IMR-90 (cell line): ENCODE results near the gene CLMP. TPM values are rescaled to one million over a fixed set of nuclear protein-coding genes. Genes with fewer than 3 reads are reported as not detected.
A peak's percentile ranks its signal among the peaks of the same experiment; 100 is the strongest.

Experiments used
- ATAC-seq: fragments of 200-7000 bp; cut with Tn5 transposase; 2 replicates; pipeline ENCODE4 v1.9.1; 2020; ENCODE audit warnings: low read depth, mild to moderate bottlenecking, moderate library complexity
- BruUV-seq: library from RNA; stranded (reverse); fragments of 400-500 nt; replicated peaks from 2 replicates; lab custom pipeline; 2021; lab: Mats Ljungman, UMichigan
- CTCF ChIA-PET: fragments of 300-600 bp; formaldehyde crosslinking; extraction: SDS; loops from one replicate; lab custom pipeline; 2021; ENCODE audit warnings: antibody characterized with exemption; lab: Yijun Ruan, JAX
- POLR2A ChIA-PET: fragments of 300-600 bp; sonication (Branson Sonifier 250); formaldehyde crosslinking; loops from one replicate; lab custom pipeline; 2022; ENCODE audit warnings: antibody characterized with exemption; ENCODE audit not compliant: unreplicated experiment; lab: Charles Lee
- DNase-seq: peaks from one replicate; pipeline ENCODE4 v3.0.0; 2013
- H2AFZ ChIP-seq: replicated peaks from 2 replicates; pipeline ENCODE3; 2013; ENCODE audit warnings: low read length, mild to moderate bottlenecking; ENCODE audit not compliant: poor library complexity
- H2AK5ac ChIP-seq: 2 replicates; pipeline ENCODE4 v1.6.1; 2013; ENCODE audit warnings: low read depth, low read length, inconsistent platforms
- H2AK9ac ChIP-seq: replicated peaks from 2 replicates; pipeline ENCODE3; 2013; ENCODE audit warnings: mild to moderate bottlenecking, low read depth, low read length, moderate library complexity; ENCODE audit not compliant: poor library complexity
- H2BK120ac ChIP-seq: 2 replicates; pipeline ENCODE4 v1.6.1; 2013; ENCODE audit warnings: low read depth, low read length, inconsistent platforms
- H2BK15ac ChIP-seq: 3 replicates; pipeline ENCODE4 v1.6.1; 2013; ENCODE audit warnings: low read depth, low read length, inconsistent platforms
- H2BK20ac ChIP-seq: 2 replicates; pipeline ENCODE4 v1.6.1; 2013; ENCODE audit warnings: low read depth, mild to moderate bottlenecking, inconsistent platforms, low read length, moderate library complexity
- H2BK5ac ChIP-seq: 2 replicates; pipeline ENCODE4 v1.6.1; 2013; ENCODE audit warnings: mild to moderate bottlenecking, low read depth, low read length, inconsistent platforms; ENCODE audit not compliant: poor library complexity, severe bottlenecking
- H3K14ac ChIP-seq: replicated peaks from 2 replicates; pipeline ENCODE4 v1.6.1; 2013; ENCODE audit warnings: low read depth, low read length, inconsistent platforms
- H3K18ac ChIP-seq: 2 replicates; pipeline ENCODE4 v1.6.1; 2013; ENCODE audit warnings: low read depth, low read length, control low read depth
- H3K23ac ChIP-seq: 2 replicates; pipeline ENCODE4 v1.6.1; 2013; ENCODE audit warnings: low read depth, low read length, inconsistent platforms
- H3K27ac ChIP-seq: 2 replicates; pipeline ENCODE4 v1.5.1; 2013; ENCODE audit warnings: mild to moderate bottlenecking, control low read depth, low read length; ENCODE audit not compliant: insufficient read depth
- H3K27me3 ChIP-seq: 2 replicates; pipeline ENCODE4 v1.6.1; 2013; ENCODE audit warnings: low read length; ENCODE audit not compliant: control insufficient read depth, insufficient read depth
- H3K36me3 ChIP-seq: 2 replicates; pipeline ENCODE4 v1.6.1; 2013; ENCODE audit warnings: low read length, mixed read lengths; ENCODE audit not compliant: control insufficient read depth, insufficient read depth
- H3K4ac ChIP-seq: 2 replicates; pipeline ENCODE4 v1.6.1; 2013; ENCODE audit warnings: low read depth, low read length, inconsistent platforms
- H3K4me1 ChIP-seq: 2 replicates; pipeline ENCODE4 v1.6.1; 2013; ENCODE audit warnings: low read length, mixed read lengths; ENCODE audit not compliant: control insufficient read depth, insufficient read depth
- H3K4me2 ChIP-seq: 2 replicates; pipeline ENCODE4 v1.6.1; 2013; ENCODE audit warnings: low read depth, mild to moderate bottlenecking, control low read depth, low read length, moderate library complexity
- H3K4me3 ChIP-seq: 2 replicates; pipeline ENCODE4 v1.5.1; 2013; ENCODE audit warnings: low read depth, mild to moderate bottlenecking, control low read depth, low read length, moderate library complexity; ENCODE audit not compliant: insufficient read depth
- H3K56ac ChIP-seq: 2 replicates; pipeline ENCODE4 v1.6.1; 2013; ENCODE audit warnings: low read length, inconsistent platforms; ENCODE audit not compliant: insufficient read depth; ENCODE audit errors: extremely low read depth
- H3K79me1 ChIP-seq, 2 experiments: 2 replicates each; pipeline ENCODE4 v1.6.1; 2013; ENCODE audit warnings: low read length in 2 of 2, inconsistent platforms in 1 of 2, low read depth in 1 of 2
- H3K9ac ChIP-seq: 2 replicates; pipeline ENCODE4 v1.6.1; 2013; ENCODE audit warnings: low read depth, low read length, control low read depth
- H3K9me1 ChIP-seq: 2 replicates; pipeline ENCODE4 v1.6.1; 2013; ENCODE audit warnings: low read length, inconsistent platforms; ENCODE audit not compliant: insufficient read depth
- H3K9me3 ChIP-seq: 2 replicates; pipeline ENCODE4 v1.6.1; 2013; ENCODE audit warnings: low read length; ENCODE audit not compliant: control insufficient read depth, insufficient read depth
- H4K20me1 ChIP-seq: 2 replicates; pipeline ENCODE4 v1.6.1; 2013; ENCODE audit warnings: low read length, inconsistent platforms; ENCODE audit not compliant: insufficient read depth
- H4K5ac ChIP-seq: 2 replicates; pipeline ENCODE4 v1.6.1; 2013; ENCODE audit warnings: mild to moderate bottlenecking, low read depth, low read length, control low read depth
- H4K8ac ChIP-seq, 2 experiments: 2 replicates each; pipeline ENCODE4 v1.6.1; 2013; ENCODE audit warnings: low read depth in 2 of 2, low read length in 2 of 2, control low read depth in 1 of 2, inconsistent platforms in 1 of 2
- H4K91ac ChIP-seq: 2 replicates; pipeline ENCODE4 v1.6.1; 2013; ENCODE audit warnings: low read depth, low read length, inconsistent platforms; ENCODE audit not compliant: insufficient read depth
- BHLHE40 ChIP-seq: fragments of 150-350 bp; IDR thresholded peaks from 2 replicates; pipeline ENCODE4 v1.6.1; 2016; ENCODE audit warnings: mild to moderate bottlenecking, low read depth, low read length
- CHD1 ChIP-seq: IDR thresholded peaks from 2 replicates; pipeline ENCODE4 v1.6.1; 2012; ENCODE audit warnings: low read depth, low read length, improper control_type of control experiment
- FOS ChIP-seq: fragments of 150-350 bp; IDR thresholded peaks from 2 replicates; pipeline ENCODE4 v1.6.1; 2016; ENCODE audit warnings: low read depth, low read length
- MAFK ChIP-seq: IDR thresholded peaks from 2 replicates; pipeline ENCODE4 v1.6.1; 2012; ENCODE audit warnings: low read depth, low read length, improper control_type of control experiment
- MAZ ChIP-seq: IDR thresholded peaks from 2 replicates; pipeline ENCODE4 v1.6.1; 2012; ENCODE audit warnings: low read depth, mild to moderate bottlenecking, low read length, improper control_type of control experiment, moderate library complexity, borderline replicate concordance
- MXI1 ChIP-seq: IDR thresholded peaks from 2 replicates; pipeline ENCODE4 v1.6.1; 2012; ENCODE audit warnings: low read depth, mild to moderate bottlenecking, low read length, moderate library complexity, borderline replicate concordance
- NFE2L2 ChIP-seq: fragments of 150-350 bp; IDR thresholded peaks from 2 replicates; pipeline ENCODE4 v1.6.1; 2016; ENCODE audit warnings: low read depth, mild to moderate bottlenecking, low read length
- POLR2A ChIP-seq: IDR thresholded peaks from 2 replicates; pipeline ENCODE4 v1.6.1; 2012; ENCODE audit warnings: mild to moderate bottlenecking, low read depth, low read length
- RAD21 ChIP-seq: IDR thresholded peaks from 2 replicates; pipeline ENCODE4 v1.6.1; 2012; ENCODE audit warnings: low read length, improper control_type of control experiment
- RFX5 ChIP-seq: IDR thresholded peaks from 2 replicates; pipeline ENCODE4 v1.8.0; 2012; ENCODE audit warnings: low read depth, mild to moderate bottlenecking, low read length, moderate library complexity
- SMC3 ChIP-seq: fragments of 150-350 bp; IDR thresholded peaks from 2 replicates; pipeline ENCODE4 v1.6.1; 2016; ENCODE audit warnings: low read depth, mild to moderate bottlenecking, antibody characterized with exemption, low read length, moderate library complexity
- WGBS, 2 experiments: methylation state at CpG; one replicate each; pipeline versions ENCODE4 v1.1.5 to v1.1.7; 2013; ENCODE audit warnings: missing lambda C conversion rate in 2 of 2; ENCODE audit not compliant: insufficient read length in 1 of 2; ENCODE audit errors: extremely low coverage in 2 of 2; 5-methylcytosine and 5-hydroxymethylcytosine counted together
- dilution Hi-C: fragments of 300-500 bp; cut with HindIII; formaldehyde crosslinking; loops from one replicate; pipeline ENCODE4 v1.14.3; 2018; ENCODE audit warnings: low sequenced_read_pairs; ENCODE audit not compliant: unreplicated experiment
- in situ Hi-C: fragments of 300-500 bp; cut with MboI; formaldehyde crosslinking; loops from 3 replicates; pipeline ENCODE4 v1.14.3; 2019; ENCODE audit warnings: low sequenced_read_pairs, inconsistent platforms, mixed read lengths
- intact Hi-C: fragments of 100-400 bp; cut with micrococcal nuclease; formaldehyde crosslinking; loops from 2 replicates; pipeline ENCODE4 v1.10.0; 2022
- polyA plus RNA-seq, 3 experiments: library from polyadenylated mRNA; depleted of rRNA; stranded (reverse); fragments of >200 nt; gene quantifications; 2 replicates each; pipeline ENCODE4 v1.2.3, GENCODE V29; 2012; ENCODE audit warnings: low replicate concordance in 1 of 3
- total RNA-seq: library from RNA; depleted of rRNA; stranded (reverse); fragments of >200 nt; gene quantifications from 2 replicates; pipeline ENCODE4 v1.2.3, GENCODE V29; 2012
- TF ChIP-seq, protein P1 (sequence below): fragments of 150-350 bp; IDR thresholded peaks from 2 replicates; pipeline ENCODE4 v1.6.1; 2017; ENCODE audit warnings: mild to moderate bottlenecking, antibody characterized with exemption, low read length, low read depth

Gene CLMP
- total and polyA plus RNA-seq, 2 of the 4 experiments (the other 2 are of a cell fraction), result 54.7 to 95.7 TPM

DNA sequence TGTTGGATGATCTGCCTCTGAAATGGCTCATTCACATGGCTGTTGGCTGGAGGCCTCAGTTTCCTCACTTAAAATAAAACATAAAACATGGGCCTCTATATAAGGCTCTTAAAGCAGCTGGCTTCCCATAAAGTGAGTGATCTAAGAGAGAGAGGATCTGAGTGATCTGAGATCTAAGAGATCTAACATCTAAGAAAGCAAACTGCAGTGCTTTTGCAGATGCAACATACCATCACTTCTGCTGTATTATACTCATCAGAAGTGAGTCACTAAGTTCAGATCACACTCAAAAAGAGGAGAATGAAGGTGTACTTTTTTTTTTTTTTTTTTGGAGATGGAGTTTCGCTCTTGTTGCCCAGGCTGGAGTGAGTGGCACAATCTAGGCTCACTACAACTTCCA lies 115.0 kb downstream of the CLMP start:
- peaks cover 6% of the 10 kb centered on the region for H3K9me1 ChIP-seq
- H3K9ac ChIP-seq, result no peak overlapping the region
- no peak overlapping the region for H3K14ac ChIP-seq
- no CpG with 5 or more reads among the region's 1 CpG for WGBS, 2 experiments
- H2AK9ac ChIP-seq, result no peak overlapping the region
- H2BK20ac ChIP-seq, result no peak overlapping the region
- no peak overlapping the region for H3K23ac ChIP-seq
- peaks cover 22 to 33% of the 10 kb centered on the region in 2 experiments for H3K79me1 ChIP-seq
- no peak overlapping the region for H2AK5ac ChIP-seq
- in situ Hi-C loops, result no loop called here
- no peak overlapping the region for H2AFZ ChIP-seq
- no peaks in the 10 kb centered on the region for H3K9me3 ChIP-seq
- H3K27ac ChIP-seq, result no peak overlapping the region
- intact Hi-C loops, result no loop called here
- H2BK5ac ChIP-seq, result no peak overlapping the region
- dilution Hi-C loops, result no loop called here
- POLR2A ChIA-PET, result no interaction called here
- no peak overlapping the region for H4K5ac ChIP-seq
- H4K20me1 ChIP-seq, result peaks cover 12% of the 10 kb centered on the region
- no peak overlapping the region for H4K91ac ChIP-seq
- H2BK120ac ChIP-seq, result no peak overlapping the region
- CTCF ChIA-PET, result no interaction called here
- ATAC-seq (no peak), DNase-seq (peak; percentile 43)
- TF ChIP-seq MAZ (no peak), SMC3 (no peak), MXI1 (no peak), NFE2L2 (no peak), MAFK (no peak), RFX5 (no peak), RAD21 (no peak), BHLHE40 (no peak), CHD1 (no peak), FOS (no peak), POLR2A (no peak)
- TF ChIP-seq, protein P1, sequence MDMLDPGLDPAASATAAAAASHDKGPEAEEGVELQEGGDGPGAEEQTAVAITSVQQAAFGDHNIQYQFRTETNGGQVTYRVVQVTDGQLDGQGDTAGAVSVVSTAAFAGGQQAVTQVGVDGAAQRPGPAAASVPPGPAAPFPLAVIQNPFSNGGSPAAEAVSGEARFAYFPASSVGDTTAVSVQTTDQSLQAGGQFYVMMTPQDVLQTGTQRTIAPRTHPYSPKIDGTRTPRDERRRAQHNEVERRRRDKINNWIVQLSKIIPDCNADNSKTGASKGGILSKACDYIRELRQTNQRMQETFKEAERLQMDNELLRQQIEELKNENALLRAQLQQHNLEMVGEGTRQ, result no peak
- H3K4me1 ChIP-seq, result peaks cover 5% of the 10 kb centered on the region
- BruUV-seq, result no TSS peak
- no peaks in the 10 kb centered on the region for H3K27me3 ChIP-seq
- H3K4me3 ChIP-seq, result no peak overlapping the region
- H3K4ac ChIP-seq, result no peak overlapping the region
- H2BK15ac ChIP-seq, result no peak overlapping the region
- H3K56ac ChIP-seq, result no peak overlapping the region
- H4K8ac ChIP-seq, result no peak overlapping the region
- H3K18ac ChIP-seq, result no peak overlapping the region
- H3K36me3 ChIP-seq, result peaks cover 61% of the 10 kb centered on the region
- H3K4me2 ChIP-seq, result no peak overlapping the region
